ENCODE measurements around the gene NFE2L3.

NFE2L3 gene

DNA sequence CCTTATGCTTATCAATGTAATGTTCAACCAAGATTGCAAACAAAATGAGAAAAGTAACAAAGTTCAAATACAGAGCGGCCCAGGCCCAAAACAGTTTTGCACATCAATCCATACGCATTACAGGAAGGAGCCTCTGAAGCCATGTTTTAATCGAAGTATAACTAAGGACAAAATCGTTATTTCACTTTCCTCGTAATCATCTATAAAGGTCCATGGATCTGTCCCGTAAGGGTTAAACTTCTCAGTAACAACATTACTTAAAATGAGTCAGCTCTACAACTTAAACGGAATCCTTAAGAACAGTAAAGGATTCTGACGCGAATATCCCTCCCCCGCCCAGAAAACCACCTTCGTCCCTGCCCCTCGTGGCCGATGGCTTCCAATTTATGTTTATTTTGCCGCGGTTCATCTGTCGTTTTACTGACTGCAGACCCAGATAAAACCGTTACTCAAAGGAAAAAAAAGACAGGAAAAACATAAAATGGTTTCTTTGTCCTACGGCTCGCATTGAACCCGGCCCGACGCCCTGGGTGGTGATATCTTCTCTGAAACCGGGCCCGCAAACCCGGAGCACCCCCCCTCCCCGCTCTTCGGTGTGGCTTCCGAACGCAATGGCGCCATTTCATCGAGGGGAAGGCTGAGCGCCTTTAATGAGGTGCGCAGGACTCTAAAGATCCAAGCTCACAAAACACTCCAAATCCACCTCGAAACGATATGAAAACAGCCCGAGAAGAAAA lies 47.5 kb downstream of the NFE2L3 start:
- DNase-seq (ENCODE audit: low spot score): peak; percentile 86

DNA sequence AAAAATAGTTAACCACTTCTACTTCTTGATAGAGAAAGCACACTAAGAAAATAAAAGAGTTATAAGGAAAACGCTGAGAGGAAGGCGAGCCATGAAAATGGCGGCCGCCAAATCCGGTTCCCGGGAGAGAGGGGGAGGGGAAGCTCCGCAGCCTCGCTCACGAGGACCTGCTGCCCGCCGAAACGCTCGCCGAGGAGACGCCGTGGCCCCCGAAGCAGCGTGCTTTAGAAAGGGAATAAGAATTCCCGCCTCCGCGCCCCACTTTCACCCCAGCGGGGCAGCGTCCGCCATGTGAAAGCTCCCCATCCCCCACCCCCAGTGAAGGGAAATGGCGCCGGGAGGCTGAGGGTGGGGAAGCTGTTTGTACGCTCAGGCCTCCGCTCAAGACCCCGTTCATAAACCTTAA lies 48.0 kb downstream of the NFE2L3 start:
- DNase-seq (ENCODE audit: low spot score): peak; percentile 70

DNA sequence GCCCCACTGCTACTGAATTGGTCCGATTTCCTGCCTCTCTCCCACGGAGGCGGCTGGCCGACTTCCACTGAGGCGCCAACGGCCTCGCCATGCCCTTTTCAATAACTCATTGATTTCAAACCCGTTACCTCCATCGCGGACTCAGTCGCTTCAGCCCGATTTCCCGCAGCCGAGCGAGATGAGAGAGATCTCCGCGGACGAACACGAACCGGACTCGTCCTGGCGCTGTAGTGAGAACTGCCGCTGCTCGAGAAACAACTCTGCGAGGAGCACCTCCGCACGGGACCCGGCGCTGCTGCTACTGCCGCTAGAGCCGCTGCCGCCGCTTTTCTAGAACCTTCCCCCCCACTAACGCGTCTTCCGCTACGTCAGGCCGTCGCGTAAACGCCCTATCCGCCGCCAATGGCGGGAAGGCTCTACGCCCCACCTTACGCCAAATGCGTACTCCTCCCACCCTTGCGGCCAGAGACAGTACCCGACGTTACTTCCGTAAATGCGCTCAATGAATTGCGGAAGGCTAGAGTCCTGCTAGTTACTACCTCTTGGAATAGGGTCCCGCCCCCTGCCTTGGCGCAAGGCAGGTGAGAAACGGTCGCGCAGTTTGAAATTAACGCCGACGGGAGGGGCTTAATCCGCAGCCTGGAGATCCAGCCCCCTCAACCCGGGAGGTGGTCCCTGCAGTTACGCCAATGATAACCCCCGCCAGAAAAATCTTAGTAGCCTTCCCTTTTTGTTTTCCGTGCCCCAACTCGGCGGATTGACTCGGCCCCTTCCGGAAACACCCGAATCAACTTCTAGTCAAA lies 48.6 kb downstream of the NFE2L3 start, which contains the start of gene HNRNPA2B1:
Gene HNRNPA2B1, minus strand, starts transcription at position 303 of the 803 bp plus-strand sequence. Its CDS starts 169 bp downstream, at position 134.
- DNase-seq (ENCODE audit: low spot score): peak; percentile 99

DNA sequence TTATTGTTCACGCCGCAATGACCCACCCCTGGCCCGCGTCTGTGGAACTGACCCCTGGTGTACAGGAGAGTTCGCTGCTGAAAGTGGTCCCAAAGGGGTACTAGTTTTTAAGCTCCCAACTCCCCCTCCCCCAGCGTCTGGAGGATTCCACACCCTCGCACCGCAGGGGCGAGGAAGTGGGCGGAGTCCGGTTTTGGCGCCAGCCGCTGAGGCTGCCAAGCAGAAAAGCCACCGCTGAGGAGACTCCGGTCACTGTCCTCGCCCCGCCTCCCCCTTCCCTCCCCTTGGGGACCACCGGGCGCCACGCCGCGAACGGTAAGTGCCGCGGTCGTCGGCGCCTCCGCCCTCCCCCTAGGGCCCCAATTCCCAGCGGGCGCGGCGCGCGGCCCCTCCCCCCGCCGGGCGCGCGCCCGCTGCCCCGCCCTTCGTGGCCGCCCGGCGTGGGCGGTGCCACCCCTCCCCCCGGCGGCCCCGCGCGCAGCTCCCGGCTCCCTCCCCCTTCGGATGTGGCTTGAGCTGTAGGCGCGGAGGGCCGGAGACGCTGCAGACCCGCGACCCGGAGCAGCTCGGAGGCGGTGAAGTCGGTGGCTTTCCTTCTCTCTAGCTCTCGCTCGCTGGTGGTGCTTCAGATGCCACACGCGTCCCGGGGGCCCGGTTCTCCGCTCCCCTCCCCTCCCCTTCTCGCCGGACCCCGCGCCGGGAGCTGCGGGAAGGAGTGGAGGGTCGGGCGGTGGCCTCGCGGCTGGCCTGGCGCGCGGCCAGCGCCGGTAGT lies 49.4 kb downstream of the NFE2L3 start, which contains the start of gene CBX3:
Gene CBX3, plus strand, starts transcription at position 499 of the 772 bp plus-strand sequence. CDS start 1,254 bp downstream, outside the sequence.
- DNase-seq (ENCODE audit: low spot score): peak; percentile 85

DNA sequence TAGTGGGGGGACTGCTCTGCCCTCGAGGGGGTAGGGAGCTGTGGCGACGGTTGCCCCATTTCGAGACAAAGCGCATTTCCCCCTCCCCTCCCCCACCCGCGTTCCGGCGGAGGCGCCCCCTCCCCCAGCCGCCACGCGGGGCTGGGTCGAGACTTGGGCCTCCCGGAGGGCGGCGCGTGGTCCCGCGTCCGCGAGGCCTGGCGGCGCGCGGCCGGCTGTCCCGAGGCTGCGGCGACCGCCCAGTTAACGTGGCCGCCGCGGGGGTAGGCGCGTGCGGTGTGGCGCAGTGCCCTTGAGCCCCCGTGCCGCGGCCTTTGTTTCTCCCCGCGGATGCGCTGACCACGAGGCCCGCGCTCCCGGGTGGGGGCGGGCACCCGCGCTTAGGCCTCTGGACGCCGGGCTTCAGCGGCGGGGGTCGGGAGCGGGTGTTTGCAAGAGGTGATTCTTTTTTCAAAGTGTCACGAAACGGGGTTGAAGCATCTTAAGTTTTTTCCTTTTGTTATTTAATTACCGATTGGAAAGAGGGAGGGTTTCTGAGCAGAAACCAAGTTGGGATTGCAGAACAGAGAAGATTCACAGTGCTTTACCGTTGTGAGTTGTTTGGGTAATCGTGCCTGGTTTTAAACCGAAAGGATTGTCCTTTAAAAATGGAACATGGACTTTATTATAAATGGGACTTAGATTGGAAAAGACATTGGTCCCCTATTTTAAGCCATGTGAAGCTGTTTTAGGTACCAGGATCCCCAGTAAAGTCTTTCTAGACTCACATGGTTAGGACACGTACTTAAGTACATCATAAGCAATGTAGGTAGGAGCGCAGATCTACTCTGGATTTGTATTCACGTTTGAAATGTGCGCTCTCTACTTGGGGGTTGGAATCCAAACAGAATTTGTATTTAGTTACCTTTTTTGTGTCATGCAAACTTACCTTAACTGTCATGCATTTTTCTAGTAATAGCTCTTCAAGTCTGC lies 50.3 kb downstream of the NFE2L3 start:
- peak; percentile 64 for DNase-seq (ENCODE audit: low spot score)

DNA sequence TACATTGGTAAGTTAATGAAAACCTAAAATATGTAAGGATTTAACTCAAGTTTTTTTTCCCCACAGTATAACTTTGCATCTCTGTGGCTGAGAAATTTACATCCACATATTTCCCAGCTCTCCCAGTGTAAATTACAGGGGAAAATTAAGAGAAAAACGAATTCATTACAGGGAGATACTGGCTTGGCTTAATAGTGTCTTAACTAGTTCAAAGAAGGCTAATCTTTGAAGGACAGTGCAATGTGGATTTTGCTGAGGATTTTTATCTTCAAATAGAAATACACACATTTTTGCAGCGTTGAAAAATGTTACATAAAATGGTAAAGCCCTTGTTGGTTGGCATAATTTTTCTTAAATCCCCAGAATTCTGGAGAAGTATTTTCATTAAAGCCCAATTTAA lies 51.0 kb downstream of the NFE2L3 start:
- no peak for DNase-seq (ENCODE audit: low spot score)

DNA sequence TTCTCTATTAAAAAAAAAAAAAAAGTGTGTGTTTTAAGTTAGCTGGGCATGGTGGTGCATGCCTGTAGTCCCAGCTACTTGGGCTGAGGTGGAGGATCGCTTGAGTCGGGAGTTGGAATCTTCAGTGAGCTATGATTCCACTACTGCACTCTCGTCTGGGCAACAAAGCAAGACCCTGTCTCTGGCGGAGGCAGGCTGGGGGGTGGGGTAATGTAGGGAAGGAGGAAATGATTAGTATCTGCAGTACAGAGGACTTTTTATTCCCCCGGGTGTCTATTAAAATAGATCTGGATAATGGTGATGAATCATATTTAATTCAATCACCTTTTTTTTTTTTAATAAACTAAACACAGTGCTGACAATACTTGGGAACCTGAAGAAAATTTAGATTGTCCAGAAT lies 56.0 kb downstream of the NFE2L3 start:
- no peak for DNase-seq (ENCODE audit: low spot score)

DNA sequence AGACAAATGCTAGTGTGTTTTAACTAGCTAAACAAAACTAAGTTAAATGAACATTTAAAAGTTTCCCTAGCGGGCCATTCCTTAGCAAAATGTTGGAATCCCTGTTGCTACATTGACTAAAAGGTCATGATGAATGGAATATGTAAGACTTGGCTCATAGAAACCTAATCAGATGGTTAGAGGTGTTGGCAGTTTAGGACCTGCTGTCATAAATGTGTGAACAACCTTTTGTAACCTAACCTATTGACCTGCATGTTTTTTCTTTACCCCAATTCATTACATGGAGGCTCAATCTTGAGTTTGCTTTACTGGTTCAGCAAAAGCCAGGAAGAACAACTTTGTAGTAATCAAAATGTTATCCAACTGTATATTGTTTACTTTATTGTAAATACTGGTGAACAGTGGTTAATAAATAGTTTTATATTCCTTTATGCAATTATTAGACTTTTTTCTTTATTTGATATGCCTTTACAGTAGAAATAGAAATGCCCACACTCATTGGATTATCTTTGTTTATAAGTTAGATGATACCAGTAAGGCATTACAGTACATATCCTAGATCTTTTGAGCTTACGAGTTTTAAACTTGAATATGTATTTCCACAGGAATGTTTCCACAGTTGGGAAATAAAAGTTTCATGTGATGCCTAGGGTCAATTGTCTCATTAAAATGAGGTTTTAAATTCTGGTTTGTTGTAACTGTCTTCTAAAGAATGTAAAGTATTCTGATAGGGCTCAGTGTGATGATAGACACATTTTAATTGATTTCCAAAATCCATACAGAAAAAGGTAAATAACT lies 61.1 kb downstream of the NFE2L3 start:
- no peak for DNase-seq (ENCODE audit: low spot score)

DNA sequence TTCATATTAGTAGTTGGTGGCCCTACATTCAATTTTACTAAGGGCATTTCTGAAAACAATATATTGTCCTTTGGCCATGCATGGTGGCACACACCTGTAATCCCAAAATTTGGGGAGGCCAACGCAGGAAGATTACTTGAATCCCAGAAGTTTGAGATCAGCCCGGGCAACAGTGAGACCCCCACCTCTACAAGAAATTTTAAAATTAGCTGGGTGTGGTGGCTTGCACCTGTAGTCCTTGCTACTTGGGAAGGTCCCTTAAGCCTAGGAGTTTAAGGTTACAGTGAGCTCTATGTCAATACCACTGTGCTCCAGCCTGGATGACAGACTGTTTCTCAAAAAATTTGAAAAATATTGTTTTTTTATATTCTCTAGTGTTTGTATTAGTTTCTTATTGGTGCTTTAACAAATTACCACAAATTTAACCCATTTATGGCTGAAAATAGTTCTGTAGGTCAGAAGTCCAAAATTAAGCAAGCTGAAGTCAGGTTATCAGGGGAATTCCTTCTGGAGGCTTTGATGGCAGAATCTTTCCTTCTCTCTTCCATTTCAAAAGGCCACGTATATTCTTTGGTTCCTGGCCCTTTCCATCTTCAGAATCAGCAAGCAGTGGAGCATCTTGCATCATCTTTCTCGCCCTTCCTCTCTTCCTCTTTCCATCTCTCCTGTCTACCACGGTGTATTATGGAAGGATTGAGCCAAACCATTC lies 62.0 kb downstream of the NFE2L3 start:
- DNase-seq (ENCODE audit: low spot score): no peak

DNA sequence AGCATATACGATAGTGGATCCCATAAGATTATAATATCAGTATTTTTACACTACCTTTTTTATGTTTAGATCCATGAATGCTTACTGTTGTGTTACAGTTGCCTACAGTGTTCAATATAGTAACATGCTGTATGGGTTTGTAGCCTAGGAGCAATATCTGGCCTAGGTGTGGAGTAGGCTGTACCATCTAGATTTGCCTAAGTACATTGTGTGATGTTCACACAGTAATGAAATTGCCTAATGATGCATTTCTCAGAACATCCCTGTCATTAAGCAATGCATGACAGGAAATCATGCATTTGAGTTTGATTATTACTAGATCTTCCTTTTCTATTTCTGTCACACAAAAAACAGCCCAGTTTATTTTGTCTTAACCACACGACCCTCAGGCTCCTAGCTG lies 64.1 kb downstream of the NFE2L3 start:
- DNase-seq (ENCODE audit: low spot score): no peak

DNA sequence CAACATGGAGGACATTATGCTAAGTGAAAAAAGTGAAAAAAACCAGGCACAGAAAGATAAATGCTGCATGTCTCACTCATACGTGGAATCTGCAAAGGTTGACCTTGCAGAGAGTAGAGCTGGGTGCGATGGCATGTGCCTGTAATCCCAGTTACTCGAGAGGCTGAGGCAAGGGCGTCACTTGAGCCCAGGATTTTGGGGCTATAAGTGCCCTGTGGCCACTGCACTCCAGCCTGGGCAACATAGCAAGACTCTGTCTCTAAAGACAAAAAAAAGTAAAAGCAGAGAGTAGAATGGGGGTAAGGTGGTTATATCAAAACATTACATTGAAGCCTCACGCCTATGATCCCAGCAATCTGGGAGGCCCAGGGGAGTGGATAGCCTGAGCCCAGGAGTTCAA lies 72.4 kb downstream of the NFE2L3 start:
- DNase-seq (ENCODE audit: low spot score): no peak

DNA sequence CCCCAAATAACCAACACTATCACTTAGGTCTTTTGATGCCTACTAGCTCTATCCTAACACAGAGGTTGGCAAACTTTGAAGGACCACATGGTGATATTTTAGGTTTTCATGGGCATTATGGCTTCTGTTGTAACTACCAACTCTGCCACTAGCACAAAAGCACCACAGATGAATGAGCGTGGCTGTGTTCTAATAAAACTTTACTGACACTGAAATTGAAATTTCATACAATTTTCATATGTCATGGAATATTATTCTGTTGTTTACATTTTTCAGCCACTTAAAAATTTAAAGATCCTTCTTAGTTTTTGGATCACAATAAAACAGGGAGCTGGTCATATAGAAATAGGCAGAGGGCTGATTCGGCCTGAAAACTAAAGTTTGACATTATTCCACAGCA lies 76.0 kb downstream of the NFE2L3 start:
- DNase-seq (ENCODE audit: low spot score): no peak

DNA sequence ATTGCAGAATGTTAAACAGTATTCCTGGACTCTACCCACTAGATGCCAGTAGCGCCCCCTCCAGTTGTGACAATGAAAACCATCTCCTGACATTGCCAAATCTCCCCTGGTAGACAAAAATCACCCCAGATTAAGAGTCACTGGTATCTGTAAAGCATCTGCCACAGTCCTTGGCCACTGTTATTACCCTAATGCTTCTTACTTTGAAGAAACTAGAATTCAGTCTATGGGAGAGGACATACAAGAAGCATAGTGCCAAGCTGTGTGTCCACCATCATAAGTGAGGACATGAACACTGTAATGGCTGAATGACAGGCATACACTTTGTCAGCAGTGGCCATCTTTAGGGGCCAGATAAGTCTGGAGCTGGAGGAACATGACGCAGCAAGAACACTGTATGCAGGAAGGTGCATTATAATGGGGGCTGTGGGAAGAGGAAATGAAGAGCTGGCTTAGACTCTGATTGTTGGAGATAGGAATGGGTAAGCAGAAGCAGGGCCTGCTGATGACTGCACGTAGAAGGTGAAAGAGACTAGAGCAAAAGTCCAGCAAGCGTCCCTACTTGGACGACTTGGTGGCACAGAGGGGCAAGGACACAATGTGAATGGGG lies 82.0 kb downstream of the NFE2L3 start:
- DNase-seq (ENCODE audit: low spot score): no peak

All from pons (tissue), 1 donor.